ENCODE data around the gene STAT1. TPM values are rescaled to one million over a fixed set of nuclear protein-coding genes. Genes with fewer than 3 reads are reported as not detected.

Gene STAT1
- total RNA-seq, 1 donor from 2014 or later: 76.5 TPM

GRCh38 chr2:190982262-190983034, 31.5 kb downstream of the STAT1 start:
- Mint-ChIP-seq H3K36me3 (ENCODE audit: unreplicated experiment) (peaks cover 84% of the 10 kb centered on the region), H3K4me3 (ENCODE audit: unreplicated experiment) (no peak overlapping the region), H3K27ac (ENCODE audit: unreplicated experiment) (no peak overlapping the region), H3K9me3 (ENCODE audit: unreplicated experiment) (no peaks in the 10 kb centered on the region), H3K27me3 (ENCODE audit: unreplicated experiment) (no peaks in the 10 kb centered on the region), H3K4me1 (ENCODE audit: unreplicated experiment) (peaks cover 24% of the 10 kb centered on the region)
- TF ChIP-seq CTCF (IDR thresholded peaks at IDR 0.05): no peak
- no peak for DNase-seq (ENCODE audit: extremely low spot score, unreplicated experiment)

GRCh38 chr2:190981733-190982132, 32.2 kb downstream of the STAT1 start:
- H3K4me3 Mint-ChIP-seq (ENCODE audit: unreplicated experiment): no peak overlapping the region
- H3K9me3 Mint-ChIP-seq (ENCODE audit: unreplicated experiment): no peaks in the 10 kb centered on the region
- peaks cover 82% of the 10 kb centered on the region for H3K36me3 Mint-ChIP-seq (ENCODE audit: unreplicated experiment)
- no peaks in the 10 kb centered on the region for H3K27me3 Mint-ChIP-seq (ENCODE audit: unreplicated experiment)
- peaks cover 24% of the 10 kb centered on the region for H3K4me1 Mint-ChIP-seq (ENCODE audit: unreplicated experiment)
- no peak overlapping the region for H3K27ac Mint-ChIP-seq (ENCODE audit: unreplicated experiment)
- TF ChIP-seq CTCF (IDR thresholded peaks at IDR 0.05): no peak
- no peak for DNase-seq (ENCODE audit: extremely low spot score, unreplicated experiment)

- Mint-ChIP-seq H3K9me3 (ENCODE audit: unreplicated experiment) (no peaks in the 10 kb centered on the region), H3K36me3 (ENCODE audit: unreplicated experiment) (peaks cover 84% of the 10 kb centered on the region), H3K4me1 (ENCODE audit: unreplicated experiment) (peaks cover 24% of the 10 kb centered on the region), H3K27ac (ENCODE audit: unreplicated experiment) (peak overlapping the region; percentile 92), H3K27me3 (ENCODE audit: unreplicated experiment) (no peaks in the 10 kb centered on the region), H3K4me3 (ENCODE audit: unreplicated experiment) (no peak overlapping the region)
- no peak for TF ChIP-seq CTCF (IDR thresholded peaks at IDR 0.05)
- DNase-seq (ENCODE audit: extremely low spot score, unreplicated experiment): no peak
Observed at GRCh38 chr2:190981333-190981732, 32.6 kb downstream of the STAT1 start.

GRCh38 chr2:190980630-190981209, 33.3 kb downstream of the STAT1 start:
- peak overlapping the region; percentile 92 for H3K27ac Mint-ChIP-seq (ENCODE audit: unreplicated experiment)
- peaks cover 82% of the 10 kb centered on the region for H3K36me3 Mint-ChIP-seq (ENCODE audit: unreplicated experiment)
- H3K4me3 Mint-ChIP-seq (ENCODE audit: unreplicated experiment): peak overlapping the region; percentile 57
- TF ChIP-seq CTCF (IDR thresholded peaks at IDR 0.05): no peak
- no peaks in the 10 kb centered on the region for H3K27me3 Mint-ChIP-seq (ENCODE audit: unreplicated experiment)
- DNase-seq (ENCODE audit: extremely low spot score, unreplicated experiment): no peak
- no peaks in the 10 kb centered on the region for H3K9me3 Mint-ChIP-seq (ENCODE audit: unreplicated experiment)
- peaks cover 24% of the 10 kb centered on the region for H3K4me1 Mint-ChIP-seq (ENCODE audit: unreplicated experiment)

GRCh38 chr2:190979906-190980629, 33.9 kb downstream of the STAT1 start:
- Mint-ChIP-seq H3K4me1 (ENCODE audit: unreplicated experiment) (peaks cover 24% of the 10 kb centered on the region), H3K4me3 (ENCODE audit: unreplicated experiment) (peak overlapping the region; percentile 57), H3K36me3 (ENCODE audit: unreplicated experiment) (peaks cover 82% of the 10 kb centered on the region), H3K27me3 (ENCODE audit: unreplicated experiment) (no peaks in the 10 kb centered on the region), H3K27ac (ENCODE audit: unreplicated experiment) (peak overlapping the region; percentile 92), H3K9me3 (ENCODE audit: unreplicated experiment) (no peaks in the 10 kb centered on the region)
- peak; percentile 87 for DNase-seq (ENCODE audit: extremely low spot score, unreplicated experiment)
- TF ChIP-seq CTCF (IDR thresholded peaks at IDR 0.05): peak; percentile 23
